SK-N-SH (cell line): ENCODE results near the gene ZNF577.

Experiments
- CTCF ChIP-seq: fragments of 200-600 bp; sonication (generic); IDR thresholded peaks from 2 replicates; pipeline ENCODE4 v1.6.1; 2017; ENCODE audit warnings: antibody characterized with exemption, mild to moderate bottlenecking, moderate library complexity
- ELF1 ChIP-seq: IDR thresholded peaks from 2 replicates; pipeline ENCODE4 v1.4.0; 2012
- NRF1 ChIP-seq: IDR thresholded peaks from 2 replicates; pipeline ENCODE4 v1.6.1; 2012; ENCODE audit warnings: low read depth, mild to moderate bottlenecking, low read length
- POLR2AphosphoS5 ChIP-seq: IDR thresholded peaks from 2 replicates; pipeline ENCODE4 v1.6.1; 2012; ENCODE audit warnings: low read depth, low read length
- RAD21 ChIP-seq: IDR thresholded peaks from 2 replicates; pipeline ENCODE4 v1.6.1; 2012; ENCODE audit warnings: mild to moderate bottlenecking, low read length
- REST ChIP-seq: IDR thresholded peaks from 2 replicates; pipeline ENCODE4 v1.6.1; 2012; ENCODE audit warnings: mild to moderate bottlenecking, low read depth, low read length, moderate library complexity
- RFX5 ChIP-seq: IDR thresholded peaks from 2 replicates; pipeline ENCODE4 v1.6.1; 2012; ENCODE audit warnings: mild to moderate bottlenecking, improper control_type of control experiment, low read length

- TF ChIP-seq CTCF: no peak
- TF ChIP-seq REST: no peak
- TF ChIP-seq RFX5: no peak
- no peak for TF ChIP-seq RAD21
- no peak for TF ChIP-seq NRF1
- no peak for TF ChIP-seq ELF1
- TF ChIP-seq POLR2AphosphoS5: peak; percentile 78; the same call in 1 of the 2 replicates
These were observed 16.8 kb upstream of the ZNF577 start, which contains the start of gene ZNF649 for GRCh38 chr19:51904331-51905165.
